Common myeloid progenitor, CD34-positive (primary cell): ENCODE data around the gene KDR.

Experiments
- CTCF ChIA-PET: fragments of 350-600 bp; sonication (Branson Sonifier 250); formaldehyde crosslinking; loops from one replicate; lab custom pipeline; 2021; ENCODE audit warnings: antibody characterized with exemption; lab: Charles Lee
- POLR2A ChIA-PET: fragments of 350-600 bp; sonication (Branson Sonifier 250); formaldehyde crosslinking; loops from one replicate; lab custom pipeline; 2021; ENCODE audit warnings: antibody characterized with exemption; lab: Charles Lee
- DNase-seq, 3 donors: peaks; one replicate each; pipeline versions ENCODE4 v3.0.0 to v3.0.0-alpha.2; 2013
- H3K27ac ChIP-seq, 2 experiments: 1 replicate in 1 of 2; 2 replicates in 1 of 2; pipeline ENCODE4 v1.7.0; 2013; ENCODE audit warnings: inconsistent platforms in 2 of 2, low read length in 2 of 2, mild to moderate bottlenecking in 2 of 2, low read depth in 1 of 2, moderate library complexity in 1 of 2; ENCODE audit not compliant: severe bottlenecking in 2 of 2, insufficient read depth in 1 of 2, poor library complexity in 1 of 2
- H3K27me3 ChIP-seq, 5 experiments: replicated peaks in 2 of 5; 1 replicate in 3 of 5; 2 replicates in 2 of 5; pipeline versions ENCODE4 v1.6.1 to v1.7.0; 2013; ENCODE audit warnings: low read length in 4 of 5, mild to moderate bottlenecking in 2 of 5, moderate library complexity in 2 of 5, inconsistent platforms in 1 of 5; ENCODE audit not compliant: insufficient read depth in 5 of 5, control insufficient read depth in 4 of 5
- H3K36me3 ChIP-seq, 4 experiments: 1 replicate in 2 of 4; 2 replicates in 2 of 4; pipeline versions ENCODE4 v1.6.1 to v1.7.0; 2013; ENCODE audit warnings: low read length in 3 of 4, control low read depth in 1 of 4, mild to moderate bottlenecking in 1 of 4; ENCODE audit not compliant: control insufficient read depth in 4 of 4, insufficient read depth in 4 of 4
- H3K4me1 ChIP-seq, 4 experiments: 1 replicate in 3 of 4; 2 replicates in 1 of 4; pipeline versions ENCODE4 v1.6.1 to v1.7.1; 2013; ENCODE audit warnings: low read length in 3 of 4, mild to moderate bottlenecking in 3 of 4, control low read depth in 1 of 4, inconsistent platforms in 1 of 4, moderate library complexity in 1 of 4; ENCODE audit not compliant: control insufficient read depth in 4 of 4, insufficient read depth in 4 of 4; ENCODE audit errors: control extremely low read depth in 1 of 4
- H3K4me3 ChIP-seq, 7 experiments: 1 replicate in 4 of 7; 2 replicates in 3 of 7; pipeline versions ENCODE4 v1.5.1 to v1.7.0; 2013; ENCODE audit warnings: mild to moderate bottlenecking in 7 of 7, low read length in 6 of 7, moderate library complexity in 6 of 7, inconsistent platforms in 2 of 7, low read depth in 2 of 7, control low read depth in 1 of 7; ENCODE audit not compliant: insufficient read depth in 4 of 7, control insufficient read depth in 1 of 7; ENCODE audit errors: extremely low read depth in 1 of 7
- H3K9me3 ChIP-seq, 5 experiments: 1 replicate in 4 of 5; 2 replicates in 1 of 5; pipeline versions ENCODE4 v1.6.1 to v1.7.1; 2013; ENCODE audit warnings: low read length in 4 of 5, mild to moderate bottlenecking in 2 of 5, inconsistent platforms in 1 of 5, low read depth in 1 of 5, moderate library complexity in 1 of 5; ENCODE audit not compliant: control insufficient read depth in 4 of 5, insufficient read depth in 2 of 5; ENCODE audit errors: control extremely low read depth in 1 of 5
- WGBS: methylation state at CpG from one replicate; pipeline ENCODE4 v1.1.5; 2013; ENCODE audit not compliant: insufficient coverage; 5-methylcytosine and 5-hydroxymethylcytosine counted together

The KDR gene

DNA sequence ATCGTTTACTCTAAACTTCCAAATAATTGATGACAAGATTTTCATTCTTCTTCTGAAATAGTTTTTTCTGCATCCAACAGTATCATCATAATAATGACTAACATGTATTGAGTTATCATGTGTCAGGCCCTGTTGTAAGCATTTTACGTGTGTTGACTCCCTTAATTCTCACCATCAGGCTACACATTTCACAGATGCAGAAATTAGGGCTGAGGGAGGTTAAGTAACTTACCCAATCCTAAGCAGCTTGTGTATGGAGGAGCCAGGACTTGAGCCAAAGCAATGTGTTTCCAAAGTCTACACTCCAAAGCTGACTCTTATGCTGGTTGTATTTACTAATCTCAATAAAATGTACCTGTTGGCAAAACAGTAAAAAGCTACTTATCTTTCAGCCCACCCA, 11.2 kb upstream of the KDR start:
- peaks cover 1 to 8% (median 4%) of the 10 kb centered on the region in 5 experiments for H3K27me3 ChIP-seq
- CTCF ChIA-PET = no interaction called here
- no peak overlapping the region for H3K27ac ChIP-seq
- WGBS = no CpG with 5 or more reads among the region's 2 CpGs
- no peaks in the 10 kb centered on the region for H3K4me1 ChIP-seq
- POLR2A ChIA-PET = no interaction called here
- no peaks in the 10 kb centered on the region for H3K36me3 ChIP-seq
- H3K9me3 ChIP-seq = peaks cover 0 to 2% (median 0%) of the 10 kb centered on the region in 5 experiments
- no peak overlapping the region for H3K4me3 ChIP-seq
- no peak for DNase-seq

DNA sequence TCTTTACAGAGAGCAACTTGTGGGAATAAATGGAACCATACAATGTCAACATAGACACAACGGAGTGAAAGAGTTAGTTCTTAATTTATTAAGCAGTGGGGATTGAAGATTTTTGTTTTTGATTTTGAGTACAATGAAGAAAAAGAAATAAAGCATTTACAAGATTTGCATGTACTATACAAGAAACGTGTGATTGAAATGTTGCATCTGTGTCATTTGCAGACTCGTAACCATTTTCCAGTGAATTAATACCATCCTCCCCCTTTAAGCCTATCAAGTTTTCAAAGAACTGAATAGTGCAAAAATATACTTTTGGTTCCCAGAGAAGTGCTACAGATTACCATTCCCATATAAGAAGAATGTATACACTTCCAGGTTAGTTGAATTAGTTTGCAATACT, 8.6 kb upstream of the KDR start:
- Histone ChIP-seq H3K9me3 (peaks cover 0 to 2% (median 0%) of the 10 kb centered on the region in 5 experiments), H3K4me1 (no peaks in the 10 kb centered on the region), H3K27ac (no peak overlapping the region), H3K36me3 (no peaks in the 10 kb centered on the region), H3K4me3 (no peak overlapping the region), H3K27me3 (peaks cover 0 to 8% (median 4%) of the 10 kb centered on the region in 5 experiments)
- ChIA-PET CTCF (no interaction called here), POLR2A (no interaction called here)
- 100% methylated on average over 2 of the region's 3 CpGs for WGBS
- DNase-seq = no peak

- Histone ChIP-seq H3K36me3 (no peaks in the 10 kb centered on the region), H3K9me3 (peaks cover 0 to 2% (median 0%) of the 10 kb centered on the region in 5 experiments), H3K27me3 (peaks cover 0 to 8% (median 7%) of the 10 kb centered on the region in 5 experiments), H3K4me1 (no peaks in the 10 kb centered on the region), H3K27ac (no peak overlapping the region), H3K4me3 (no peak overlapping the region)
- ChIA-PET POLR2A (no interaction called here), CTCF (no interaction called here)
- WGBS = 88% methylated on average over 1 of the region's 1 CpG
- DNase-seq = no peak
These were observed 7.4 kb upstream of the KDR start for GRCh38 chr4:55132775-55133174.

DNA sequence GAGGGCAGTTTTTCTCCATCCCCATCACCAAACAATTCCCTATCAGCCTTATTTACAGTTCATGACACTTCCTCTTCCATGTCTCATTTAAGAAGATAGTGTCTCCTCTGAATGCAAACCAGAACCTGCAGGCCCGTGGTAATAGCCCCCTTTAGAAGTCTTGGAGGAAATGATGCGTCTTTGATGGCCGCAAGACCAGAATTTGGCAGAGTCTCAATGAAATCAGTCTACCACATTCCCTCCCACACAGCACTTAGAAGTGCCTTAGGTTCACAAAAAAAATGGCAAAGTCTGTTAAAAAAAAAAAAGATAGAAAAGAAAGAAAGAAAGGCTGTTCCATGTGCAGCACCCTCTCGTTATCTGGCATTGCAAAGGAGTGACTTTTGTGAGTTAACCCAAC, 2.1 kb upstream of the KDR start:
- CTCF ChIA-PET = no interaction called here
- DNase-seq = peak in 1 of 3 donors; percentile 10
- WGBS = 89% methylated on average over 1 of the region's 4 CpGs
- H3K36me3 ChIP-seq = no peaks in the 10 kb centered on the region
- peaks cover 0 to 4% (median 0%) of the 10 kb centered on the region in 5 experiments for H3K9me3 ChIP-seq
- no peak overlapping the region for H3K4me3 ChIP-seq
- POLR2A ChIA-PET = no interaction called here
- peaks cover 0 to 55% (median 26%) of the 10 kb centered on the region in 5 experiments for H3K27me3 ChIP-seq
- no peak overlapping the region for H3K27ac ChIP-seq
- peaks cover 0 to 18% (median 14%) of the 10 kb centered on the region in 4 experiments for H3K4me1 ChIP-seq

- CTCF ChIA-PET = no interaction called here
These were observed 1.7 kb upstream of the KDR start for GRCh38 chr4:55127053-55127452.

GRCh38 chr4:55125763-55126541, 557 bp upstream of the KDR start:
- WGBS = 2% methylated on average over 27 of the region's 32 CpGs
- Histone ChIP-seq H3K27ac (no peak overlapping the region), H3K4me3 (peak overlapping the region in 6 of 7 experiments; percentile 2 to 70 (median 54)), H3K36me3 (no peaks in the 10 kb centered on the region), H3K4me1 (peaks cover 0 to 18% (median 15%) of the 10 kb centered on the region in 4 experiments), H3K9me3 (peaks cover 0 to 4% (median 0%) of the 10 kb centered on the region in 5 experiments), H3K27me3 (peaks cover 0 to 60% (median 26%) of the 10 kb centered on the region in 5 experiments)
- ChIA-PET POLR2A (no interaction called here), CTCF (no interaction called here)
- DNase-seq = peak in 2 of 3 donors; percentile 34 to 42

More at GRCh38 chr4:55127053-55127452, 1.7 kb upstream of the KDR start:
- H3K27me3 ChIP-seq = peaks cover 0 to 59% (median 26%) of the 10 kb centered on the region in 5 experiments
- no peaks in the 10 kb centered on the region for H3K36me3 ChIP-seq
- POLR2A ChIA-PET = no interaction called here
- peaks cover 0 to 18% (median 14%) of the 10 kb centered on the region in 4 experiments for H3K4me1 ChIP-seq
- no peak overlapping the region for H3K4me3 ChIP-seq
- no peak for DNase-seq
- H3K27ac ChIP-seq = no peak overlapping the region
- H3K9me3 ChIP-seq = peaks cover 0 to 4% (median 0%) of the 10 kb centered on the region in 5 experiments
- WGBS = 100% methylated on average over 1 of the region's 3 CpGs
